Measurements from ENCODE around the gene HNRNPM. TPM values are rescaled to one million over a fixed set of nuclear protein-coding genes. Genes with fewer than 3 reads are reported as not detected.

HNRNPM gene
- total RNA-seq, 1 experiment from 2014 or later = 468 TPM

DNA sequence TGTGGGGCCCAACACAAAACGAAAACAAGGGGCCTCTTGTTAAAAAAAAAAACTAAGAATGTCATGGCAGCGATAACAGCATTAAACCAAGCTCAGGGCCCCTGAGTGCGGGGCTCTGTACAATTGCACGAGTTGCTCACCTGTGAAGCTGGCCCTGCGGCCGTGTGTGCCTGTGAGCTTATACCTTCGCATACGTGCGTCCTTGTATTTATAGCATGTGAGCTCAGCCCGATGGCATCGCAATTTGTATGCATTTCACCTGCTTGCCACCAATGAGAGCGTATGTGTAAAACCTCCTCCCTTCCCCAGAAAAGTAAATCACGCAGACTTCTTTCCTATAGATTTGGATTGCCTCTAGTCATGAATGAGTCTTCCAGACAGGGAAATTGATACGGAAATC is 17.1 kb downstream of the HNRNPM start:
- no peak overlapping the region for H3K18ac ChIP-seq (ENCODE audit: insufficient read length, low read depth, low read length)
- no peak overlapping the region for H2AFZ ChIP-seq (ENCODE audit: low read length)
- peaks cover 11% of the 10 kb centered on the region for H3K79me1 ChIP-seq (ENCODE audit: insufficient read depth, low read depth, low read length, poor library complexity, severe bottlenecking)
- no peak overlapping the region for H4K8ac ChIP-seq (replicated peaks; ENCODE audit: insufficient read length, low read depth, low read length)
- no peak overlapping the region for H4K5ac ChIP-seq (ENCODE audit: insufficient read length, low read depth, low read length)
- H3K27me3 Mint-ChIP-seq (ENCODE audit: low read depth) = no peaks in the 10 kb centered on the region
- H3K14ac ChIP-seq (ENCODE audit: insufficient read depth, low read length) = no peak overlapping the region
- no peak for DNase-seq
- H3K23ac ChIP-seq (ENCODE audit: insufficient read length, low read depth, low read length) = no peak overlapping the region
- H3K27me3 ChIP-seq (ENCODE audit: insufficient read depth, low read length) = no peaks in the 10 kb centered on the region
- H3T11ph ChIP-seq (ENCODE audit: low read length) = no peak overlapping the region
- H2BK12ac ChIP-seq (ENCODE audit: insufficient read length, low read depth, low read length) = no peak overlapping the region
- no peak overlapping the region for H3K9ac ChIP-seq (ENCODE audit: extremely low read depth, insufficient read length, low read length)
- TF ChIP-seq, protein P1, sequence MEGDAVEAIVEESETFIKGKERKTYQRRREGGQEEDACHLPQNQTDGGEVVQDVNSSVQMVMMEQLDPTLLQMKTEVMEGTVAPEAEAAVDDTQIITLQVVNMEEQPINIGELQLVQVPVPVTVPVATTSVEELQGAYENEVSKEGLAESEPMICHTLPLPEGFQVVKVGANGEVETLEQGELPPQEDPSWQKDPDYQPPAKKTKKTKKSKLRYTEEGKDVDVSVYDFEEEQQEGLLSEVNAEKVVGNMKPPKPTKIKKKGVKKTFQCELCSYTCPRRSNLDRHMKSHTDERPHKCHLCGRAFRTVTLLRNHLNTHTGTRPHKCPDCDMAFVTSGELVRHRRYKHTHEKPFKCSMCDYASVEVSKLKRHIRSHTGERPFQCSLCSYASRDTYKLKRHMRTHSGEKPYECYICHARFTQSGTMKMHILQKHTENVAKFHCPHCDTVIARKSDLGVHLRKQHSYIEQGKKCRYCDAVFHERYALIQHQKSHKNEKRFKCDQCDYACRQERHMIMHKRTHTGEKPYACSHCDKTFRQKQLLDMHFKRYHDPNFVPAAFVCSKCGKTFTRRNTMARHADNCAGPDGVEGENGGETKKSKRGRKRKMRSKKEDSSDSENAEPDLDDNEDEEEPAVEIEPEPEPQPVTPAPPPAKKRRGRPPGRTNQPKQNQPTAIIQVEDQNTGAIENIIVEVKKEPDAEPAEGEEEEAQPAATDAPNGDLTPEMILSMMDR (conservative IDR thresholded peaks at IDR 0.05) = no peak
- H3K4me1 Mint-ChIP-seq = peaks cover 42 to 46% of the 10 kb centered on the region in 2 experiments
- peaks cover 2% of the 10 kb centered on the region; the same call in 1 of the 2 replicates for H3K4me1 ChIP-seq (ENCODE audit: insufficient read depth, low read length)
- H3K56ac ChIP-seq (ENCODE audit: insufficient read length, low read depth, low read length) = no peak overlapping the region
- H3K27ac ChIP-seq (ENCODE audit: insufficient read length, low read depth, low read length) = no peak overlapping the region
- peaks cover 60% of the 10 kb centered on the region for H3K79me2 ChIP-seq (ENCODE audit: insufficient read depth, low read length)
- H2BK15ac ChIP-seq (ENCODE audit: low read depth, low read length) = no peak overlapping the region
- no peaks in the 10 kb centered on the region for H3K23me2 ChIP-seq (ENCODE audit: insufficient read length, low read depth, low read length, poor library complexity, severe bottlenecking)
- no peak overlapping the region for H3K4ac ChIP-seq (ENCODE audit: low read depth, low read length)
- no peak overlapping the region for H2BK120ac ChIP-seq (ENCODE audit: low read depth, low read length, poor library complexity, severe bottlenecking)
- H4K20me1 ChIP-seq (ENCODE audit: control insufficient read depth, insufficient read depth, insufficient read length) = no peaks in the 10 kb centered on the region
- no peaks in the 10 kb centered on the region for H3K9me3 Mint-ChIP-seq
- H3K4me3 Mint-ChIP-seq = no peak overlapping the region
- WGBS (ENCODE audit: extremely low coverage, insufficient read length, low lambda C conversion rate) = no CpG with 5 or more reads among the region's 14 CpGs
- H2BK5ac ChIP-seq (ENCODE audit: insufficient read length, low read length) = no peak overlapping the region
- no peak overlapping the region for H4K91ac ChIP-seq (ENCODE audit: insufficient read length, low read depth, low read length)
- H3K27ac Mint-ChIP-seq = peak overlapping the region in 1 of 3 experiments; percentile 65; a peak in 3 of 7 replicates
- no peaks in the 10 kb centered on the region for H3K9me3 ChIP-seq (ENCODE audit: control insufficient read depth, low read depth, low read length)
- no peak overlapping the region for H3K4me2 ChIP-seq (ENCODE audit: insufficient read depth, insufficient read length, low read length)
- no peak overlapping the region for H2AK5ac ChIP-seq (ENCODE audit: insufficient read length, low read length)
- no peak overlapping the region for H2BK20ac ChIP-seq (ENCODE audit: low read depth, low read length, poor library complexity, severe bottlenecking)
- peaks cover 36 to 78% (median 65%) of the 10 kb centered on the region in 3 experiments; a peak in 6 of 7 replicates for H3K36me3 Mint-ChIP-seq (ENCODE audit: insufficient read depth in 1 of 3, low read depth in 3 of 3)

Data from H9 (cell line).